ENCODE measurements around the gene CENPO. TPM values are rescaled to one million over a fixed set of nuclear protein-coding genes. Genes with fewer than 3 reads are reported as not detected.

Gene CENPO
- total RNA-seq, 1 donor from 2014 or later = not detected

- no peak for DNase-seq (ENCODE audit: low spot score in 2 of 2)
- intact Hi-C loops (cut with DNase I) = no loop called here
- no peak for TF ChIP-seq CTCF (IDR thresholded peaks at IDR 0.05)
- Histone ChIP-seq H3K9me3 (no peaks in the 10 kb centered on the region), H3K36me3 (no peaks in the 10 kb centered on the region), H3K27ac (no peak overlapping the region), H3K27me3 (no peaks in the 10 kb centered on the region), H3K4me3 (no peak overlapping the region), H3K4me1 (no peaks in the 10 kb centered on the region)
These were observed 77.2 kb downstream of the CENPO start for GRCh38 chr2:24870440-24870839.

GRCh38 chr2:24870891-24871705 is 77.9 kb downstream of the CENPO start:
- H3K9me3 ChIP-seq = no peaks in the 10 kb centered on the region
- no peak overlapping the region for H3K4me3 ChIP-seq
- H3K27ac ChIP-seq = no peak overlapping the region
- no peaks in the 10 kb centered on the region for H3K36me3 ChIP-seq
- DNase-seq (ENCODE audit: low spot score in 2 of 2) = no peak
- no peak for TF ChIP-seq CTCF (IDR thresholded peaks at IDR 0.05)
- H3K4me1 ChIP-seq = no peaks in the 10 kb centered on the region
- no peaks in the 10 kb centered on the region for H3K27me3 ChIP-seq
- intact Hi-C loops (cut with DNase I) = no loop called here

- no peaks in the 10 kb centered on the region for H3K36me3 ChIP-seq
- intact Hi-C loops (cut with DNase I) = no loop called here
- no peaks in the 10 kb centered on the region for H3K4me1 ChIP-seq
- no peaks in the 10 kb centered on the region for H3K9me3 ChIP-seq
- no peak overlapping the region for H3K4me3 ChIP-seq
- H3K27me3 ChIP-seq = no peaks in the 10 kb centered on the region
- no peak for DNase-seq (ENCODE audit: low spot score in 2 of 2)
- H3K27ac ChIP-seq = peak overlapping the region in 1 of 2 donors; percentile 33
- TF ChIP-seq CTCF (IDR thresholded peaks at IDR 0.05) = no peak
These were observed 78.7 kb downstream of the CENPO start for GRCh38 chr2:24871852-24872333.

Other genes starting within 250 kb of the CENPO start
- 18.8 TPM for gene PTRHD1, start within 50 bp of the CENPO start, total RNA-seq
- 140 TPM for gene ADCY3, start 126.8 kb downstream of the CENPO start, total RNA-seq
- gene DNAJC27, start 178.5 kb downstream of the CENPO start, total RNA-seq = 3.6 TPM
- gene EFR3B, start 248.7 kb downstream of the CENPO start, total RNA-seq = 0.32 TPM